T47D (cell line): ENCODE results near the gene COX6B1.
A peak's percentile ranks its signal among the peaks of the same experiment; 100 is the strongest.
"Not testable (repeated sequence)": the region's sequence is repeated elsewhere in the genome, so short reads cannot be mapped to it uniquely, and the experiment has no call there.

Experiments
- DNase-seq, 2 experiments: peaks; one replicate each; pipeline versions ENCODE4 v3.0.0 to v3.0.0-alpha.2; 2011 to 2012; ENCODE audit warnings: low read depth in 1 of 2, low spot score in 1 of 2
- JUND ChIP-seq: IDR thresholded peaks from 2 replicates; pipeline ENCODE4 v1.6.1; 2012; ENCODE audit warnings: low read depth
- in situ Hi-C: cut with HindIII; loops from 2 replicates; pipeline ENCODE4 v1.10.0; 2016; ENCODE audit warnings: low sequenced_read_pairs, low pct_unique_long_range_greater_than_20kb

Gene COX6B1

DNA sequence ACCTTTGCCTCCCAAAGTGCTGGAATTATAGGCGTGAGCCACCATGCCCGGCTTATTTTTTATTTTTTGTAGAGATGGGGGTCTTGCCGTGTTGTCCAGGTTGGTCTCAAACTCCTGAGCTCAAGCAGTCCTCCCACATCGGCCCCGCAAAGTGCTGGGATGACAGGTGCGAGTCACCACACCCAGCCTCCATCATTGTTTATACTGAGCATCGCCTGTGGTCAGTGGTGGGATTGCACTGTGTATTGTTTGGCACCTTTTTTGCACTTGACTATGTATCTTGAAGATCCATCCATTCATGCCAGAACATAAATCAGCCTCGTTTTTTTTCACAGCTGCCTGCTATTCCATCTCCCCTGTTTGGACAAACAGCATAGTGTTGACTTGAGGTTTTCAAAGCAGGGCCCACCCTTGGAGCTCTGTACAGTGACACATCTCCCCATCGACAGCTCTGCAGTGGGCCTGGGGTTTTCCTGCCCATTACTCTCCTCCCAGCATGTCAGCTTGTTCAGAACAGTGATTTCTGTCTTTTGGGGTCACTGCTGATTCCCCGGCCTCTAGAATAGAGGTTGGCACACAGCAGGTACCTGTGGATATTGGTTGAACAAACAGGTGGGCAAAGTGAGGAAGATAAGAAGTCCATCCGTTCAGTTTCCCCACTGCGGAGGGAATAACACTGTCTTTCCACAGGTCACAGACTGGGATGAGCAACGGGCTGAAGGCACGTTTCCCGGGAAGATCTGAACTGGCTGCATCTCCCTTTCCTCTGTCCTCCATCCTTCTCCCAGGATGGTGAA lies 10.0 kb downstream of the COX6B1 start:
- no peak for DNase-seq
- no peak for TF ChIP-seq JUND
- in situ Hi-C loops: no loop called here

DNA sequence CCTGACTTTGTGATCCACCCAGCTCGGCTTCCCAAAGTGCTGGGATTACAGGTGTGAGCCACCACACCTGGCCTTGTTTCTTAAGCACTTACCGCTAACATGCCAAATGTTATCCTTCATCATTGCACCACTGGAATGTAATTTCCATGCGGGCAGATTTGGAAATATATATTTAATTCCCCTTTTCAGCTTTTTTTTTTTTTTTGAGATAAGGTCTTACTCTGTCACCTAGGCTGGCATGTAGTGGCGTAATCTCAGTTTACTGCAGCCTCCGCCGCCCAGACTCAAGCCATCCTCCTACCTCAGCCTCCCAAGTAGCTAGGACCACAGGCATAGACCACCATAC lies 13.8 kb downstream of the COX6B1 start:
- in situ Hi-C loops: no loop called here
- DNase-seq: no peak
- no peak for TF ChIP-seq JUND

DNA sequence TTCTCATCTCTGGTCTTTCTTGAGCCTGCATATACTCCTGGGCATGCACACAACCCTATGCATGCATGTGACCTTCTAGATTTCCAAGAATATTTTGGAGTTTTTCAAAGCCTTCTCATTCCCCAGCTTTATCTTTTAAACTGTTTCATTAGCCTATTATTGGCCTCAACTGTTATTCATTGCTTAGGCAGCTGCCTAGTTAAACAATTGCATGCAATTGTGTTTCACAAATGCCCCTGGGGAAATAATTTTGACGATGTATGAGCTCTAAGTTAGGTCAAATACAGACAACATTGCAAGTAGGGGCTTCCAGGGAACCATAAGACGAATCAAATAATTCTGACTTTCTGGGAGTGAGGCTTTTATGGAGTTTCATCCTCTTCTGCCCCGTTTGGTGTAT lies 15.9 kb downstream of the COX6B1 start:
- DNase-seq: no peak
- in situ Hi-C loops: no loop called here
- TF ChIP-seq JUND: no peak

DNA sequence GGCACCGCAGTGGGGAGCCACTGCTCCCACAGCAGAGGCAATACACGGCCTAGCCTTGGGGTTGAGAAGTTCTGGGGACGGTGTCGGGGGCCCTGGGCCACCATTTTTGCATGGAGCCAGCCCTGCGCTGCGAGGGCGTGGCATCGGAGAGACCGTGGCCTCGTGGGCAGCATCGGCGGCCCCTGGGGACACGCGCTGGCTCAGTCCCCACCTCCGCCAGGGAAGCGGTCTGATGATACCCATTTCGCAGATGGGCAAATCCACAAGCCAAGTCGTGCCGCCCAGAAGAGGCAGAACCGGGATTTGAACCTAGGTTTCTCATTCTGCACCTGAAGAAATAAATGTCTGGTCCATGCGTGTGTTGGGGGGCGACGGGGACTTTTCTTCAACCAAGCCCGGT lies 17.0 kb downstream of the COX6B1 start:
- TF ChIP-seq JUND: no peak
- DNase-seq: no peak
- in situ Hi-C loops: no loop called here

DNA sequence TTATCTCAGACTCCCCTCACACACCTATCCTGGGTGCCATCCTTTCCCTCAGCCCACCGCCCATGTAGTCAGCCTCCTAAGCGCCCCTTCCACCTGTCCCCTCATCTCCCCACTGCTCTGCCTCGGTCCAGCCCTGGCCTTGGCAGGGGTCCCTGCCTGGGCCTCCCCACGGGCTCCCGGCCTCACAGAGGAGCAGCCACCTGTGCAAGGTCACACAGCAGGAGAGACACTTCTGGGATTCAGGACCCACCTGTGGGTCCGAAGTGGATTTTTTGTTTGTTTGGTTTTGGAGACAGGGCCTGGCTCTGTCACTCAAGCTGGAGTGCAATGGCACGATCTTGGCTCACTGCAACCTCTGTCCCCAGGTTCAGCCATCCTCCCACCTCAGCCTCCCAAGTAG lies 17.5 kb downstream of the COX6B1 start:
- in situ Hi-C loops: no loop called here
- TF ChIP-seq JUND: no peak
- no peak for DNase-seq

DNA sequence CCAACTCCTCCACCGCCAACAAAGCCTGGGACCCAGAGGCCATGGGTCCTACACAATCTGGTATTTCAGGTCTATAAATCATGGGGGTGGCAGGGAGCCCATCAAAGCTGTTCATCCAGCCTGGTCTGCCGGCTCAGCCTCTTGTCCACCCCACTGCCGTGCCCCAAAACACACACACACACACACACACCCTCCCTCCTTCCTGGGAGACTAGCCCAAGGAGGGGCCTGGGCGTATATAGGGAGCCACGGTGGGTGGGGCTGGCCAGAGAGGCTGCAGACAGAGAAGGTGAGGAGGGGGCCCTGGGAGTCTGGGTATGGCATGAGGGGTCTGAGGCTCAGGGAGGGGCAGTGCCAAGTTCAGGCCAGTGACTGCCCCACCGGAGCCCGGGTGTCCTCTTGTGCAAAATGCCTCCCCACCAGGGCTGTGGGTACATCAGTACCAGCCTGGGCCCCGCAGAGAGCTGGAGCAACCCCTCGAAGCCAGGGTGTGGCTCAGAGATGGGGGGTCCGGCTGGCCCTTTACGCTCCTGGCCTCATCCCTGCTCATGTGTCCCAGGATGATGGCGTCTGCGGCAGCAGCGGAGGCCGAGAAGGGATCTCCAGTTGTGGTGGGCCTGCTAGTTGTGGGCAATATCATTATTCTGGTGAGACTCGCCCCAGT lies 18.3 kb downstream of the COX6B1 start, which contains the start of gene UPK1A:
Gene UPK1A, plus strand, starts transcription at position 267 of the 663 bp plus-strand sequence. Its CDS starts 296 bp downstream, at position 563.
- in situ Hi-C loops: no loop called here
- no peak for TF ChIP-seq JUND
- peak; percentile 21 to 78 for DNase-seq

DNA sequence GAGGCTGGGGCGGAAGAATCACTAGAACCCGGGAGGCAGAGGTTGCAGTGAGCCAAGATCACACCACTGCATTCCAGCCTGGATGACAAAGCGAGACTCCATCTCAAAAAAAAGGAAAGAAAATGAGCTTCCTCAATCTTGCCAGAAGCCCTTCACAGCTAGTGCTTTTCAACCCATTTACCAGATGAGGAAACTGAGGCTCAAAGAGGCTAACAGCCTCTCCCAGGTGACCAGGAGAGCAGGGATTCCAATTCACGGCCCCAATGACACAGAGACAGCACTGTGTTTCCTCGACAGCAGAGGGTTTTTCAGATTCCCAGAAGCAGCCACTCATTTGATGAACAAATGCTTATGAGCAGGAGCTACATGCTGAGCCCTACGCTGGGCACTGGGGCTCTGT lies 21.4 kb downstream of the COX6B1 start:
- no peak for TF ChIP-seq JUND
- in situ Hi-C loops: no loop called here
- no peak for DNase-seq

DNA sequence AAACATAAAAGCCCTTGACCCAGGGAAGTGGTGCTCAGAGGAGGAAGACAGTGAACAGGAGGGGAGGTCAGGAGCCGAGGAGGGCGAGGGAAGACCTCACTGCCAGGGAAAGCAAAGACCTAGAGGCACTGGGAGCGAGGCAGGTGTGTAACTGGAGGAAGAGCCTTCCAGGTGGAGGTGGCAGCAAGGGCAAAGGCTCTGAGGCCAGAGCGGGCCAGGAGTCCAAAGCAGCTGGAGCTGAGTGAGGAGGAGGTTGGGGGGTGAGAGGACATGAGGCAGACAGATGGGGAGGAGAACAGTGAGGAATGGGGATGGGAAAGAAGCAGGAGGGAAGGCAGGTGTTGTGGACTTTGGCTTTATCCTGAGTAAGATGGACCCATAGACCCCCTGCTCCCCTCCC lies 21.9 kb downstream of the COX6B1 start:
- no peak for DNase-seq
- no peak for TF ChIP-seq JUND

DNA sequence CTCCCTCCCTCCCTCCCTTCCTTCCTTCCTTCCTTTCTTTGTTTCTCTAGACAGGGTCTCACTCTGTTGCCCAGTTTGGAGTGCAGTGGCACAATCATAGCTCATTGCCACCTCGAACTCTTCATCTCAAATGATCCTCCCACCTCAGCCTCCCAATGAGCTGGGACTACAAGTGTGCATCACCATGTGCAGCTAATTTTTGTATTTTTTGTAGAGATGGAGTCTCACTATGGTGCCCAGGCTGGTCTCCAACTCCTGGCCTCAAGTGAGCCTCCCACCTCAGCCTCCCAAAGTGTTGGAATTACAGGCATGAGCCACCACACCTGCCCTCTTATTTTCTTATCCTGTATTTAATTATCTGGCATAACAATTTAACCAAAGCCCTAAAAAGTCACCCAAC lies 22.6 kb downstream of the COX6B1 start:
- no peak for DNase-seq
- TF ChIP-seq JUND: no peak
- in situ Hi-C loops: no loop called here

More for the DNA sequence above, 21.9 kb downstream of the COX6B1 start:
- in situ Hi-C loops: no loop called here

DNA sequence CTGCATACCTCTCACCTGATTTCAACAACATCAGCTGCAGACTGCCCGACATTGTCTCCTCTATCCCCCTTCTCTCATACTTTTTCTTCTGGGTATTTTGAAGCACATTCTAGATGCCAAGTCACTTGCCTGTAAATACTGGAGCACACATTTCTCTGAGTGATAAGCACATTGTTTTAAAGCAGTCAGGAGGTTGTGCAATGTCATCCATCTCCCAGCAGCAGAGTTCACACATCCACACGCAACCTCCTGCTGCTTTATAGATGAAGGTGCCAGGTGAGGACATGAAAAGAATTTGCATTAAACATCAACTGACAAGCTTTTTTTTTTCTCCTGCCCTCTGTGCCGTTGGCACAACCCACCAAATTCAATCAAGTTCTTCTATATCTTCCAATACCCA lies 23.7 kb downstream of the COX6B1 start:
- no peak for DNase-seq
- in situ Hi-C loops: no loop called here
- TF ChIP-seq JUND: no peak

DNA sequence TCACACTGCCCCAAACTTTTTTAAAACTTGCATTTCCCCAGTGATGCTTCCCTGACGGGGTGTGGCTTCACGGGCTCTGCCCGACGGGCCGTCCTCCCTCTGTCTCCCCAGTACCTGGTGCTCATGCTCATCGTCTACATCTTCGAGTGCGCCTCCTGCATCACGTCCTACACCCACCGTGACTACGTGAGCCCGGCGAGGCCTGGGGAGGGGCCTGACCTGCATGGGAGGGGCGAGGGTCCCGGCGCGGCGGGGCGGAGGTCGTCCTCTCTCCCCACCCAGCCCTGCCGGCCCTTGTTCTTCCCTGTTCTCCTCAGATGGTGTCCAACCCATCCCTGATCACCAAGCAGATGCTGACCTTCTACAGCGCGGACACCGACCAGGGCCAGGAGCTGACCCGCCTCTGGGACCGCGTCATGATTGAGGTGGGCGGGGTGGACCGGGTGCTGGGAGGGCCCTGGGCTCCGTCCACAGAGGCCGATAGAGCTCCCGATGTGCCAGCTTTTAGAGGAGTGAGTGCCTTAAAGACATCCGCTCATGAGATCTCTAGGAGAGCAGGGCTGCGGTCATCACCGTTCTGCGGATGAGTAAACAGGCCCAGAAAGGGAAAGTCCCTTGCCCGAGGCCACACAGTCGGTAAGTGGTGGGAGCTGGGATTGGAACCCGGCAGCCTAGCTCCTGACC lies 25.1 kb downstream of the COX6B1 start:
- in situ Hi-C loops: no loop called here
- peak; percentile 54 to 66 for DNase-seq
- TF ChIP-seq JUND: no peak

DNA sequence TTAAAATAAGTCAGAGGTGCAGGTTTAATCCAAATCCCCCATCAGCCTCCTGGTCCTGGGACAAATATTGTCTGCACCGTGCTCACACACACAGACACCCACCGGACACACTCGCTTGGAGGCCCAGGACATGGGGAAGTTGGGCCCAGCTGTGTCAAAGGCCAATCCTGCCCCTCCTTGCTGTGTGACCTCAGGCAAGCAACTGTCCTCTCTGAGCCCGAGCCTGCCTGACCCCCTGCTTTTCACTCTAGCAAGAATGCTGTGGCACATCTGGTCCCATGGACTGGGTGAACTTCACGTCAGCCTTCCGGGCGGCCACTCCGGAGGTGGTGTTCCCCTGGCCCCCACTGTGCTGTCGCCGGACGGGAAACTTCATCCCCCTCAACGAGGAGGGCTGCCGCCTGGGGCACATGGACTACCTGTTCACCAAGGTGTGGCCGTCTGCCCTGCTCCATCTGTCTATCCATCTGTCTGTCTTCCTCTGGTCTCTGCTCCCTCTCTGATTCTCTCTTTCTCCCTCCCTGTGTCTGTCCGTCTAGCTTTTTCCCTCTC lies 27.5 kb downstream of the COX6B1 start:
- no peak for TF ChIP-seq JUND
- in situ Hi-C loops: no loop called here
- no peak for DNase-seq

DNA sequence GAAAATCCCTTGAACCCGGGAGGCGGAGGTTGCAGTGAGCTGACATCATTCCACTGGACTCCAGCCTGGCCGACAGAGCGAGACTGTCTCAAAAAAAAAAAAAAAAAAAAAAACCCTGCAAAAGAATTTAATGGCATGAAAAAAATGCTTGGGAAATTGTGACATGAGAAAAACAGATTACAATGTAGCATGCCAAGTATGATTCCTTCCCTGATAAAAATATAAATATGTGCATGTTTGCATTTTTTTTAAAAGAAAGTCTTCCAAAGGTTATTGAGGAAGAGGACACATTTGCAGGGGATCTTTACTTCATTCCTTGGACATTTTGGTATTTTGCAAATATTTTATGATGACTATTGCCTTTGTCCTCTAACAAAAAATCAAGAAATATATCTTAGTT lies 41.7 kb downstream of the COX6B1 start:
- no peak for DNase-seq
- TF ChIP-seq JUND: no peak
- in situ Hi-C loops: no loop called here

DNA sequence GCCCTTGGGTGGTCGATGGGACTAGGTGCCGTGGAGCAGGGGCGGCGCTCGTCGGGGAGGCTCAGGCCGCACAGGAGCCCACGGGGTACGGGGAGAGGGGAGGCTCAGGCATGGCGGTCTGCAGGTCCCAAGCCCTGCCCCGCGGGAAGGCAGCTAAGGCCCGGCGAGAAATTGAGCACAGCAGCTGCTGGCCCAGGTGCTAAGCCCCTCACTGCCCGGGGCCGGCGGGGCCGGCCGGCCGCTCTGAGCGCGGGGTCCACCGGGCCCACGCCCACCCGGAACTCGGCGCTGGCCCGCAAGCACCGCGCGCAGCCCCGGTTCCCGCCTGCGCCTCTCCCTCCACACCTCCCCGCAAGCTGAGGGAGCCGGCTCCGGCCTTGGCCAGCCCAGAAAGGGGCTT lies 43.0 kb downstream of the COX6B1 start:
- DNase-seq, in situ Hi-C loops: not testable (repeated sequence)
